HAP-1 (cell line): ENCODE data around the gene CDH1.
"Not testable (repeated sequence)": the region's sequence is repeated elsewhere in the genome, so short reads cannot be mapped to it uniquely, and the experiment has no call there.

Experiments used
- DNase-seq, 2 experiments: peaks; one replicate each; pipeline ENCODE4 v3.0.0-alpha.2; 2016 to 2020; ENCODE audit warnings: low spot score in 2 of 2
- H3K27me3 ChIP-seq: fragments of 250-450 bp; sonication (Bioruptor Pico); 2 replicates; pipeline ENCODE4 v1.5.1; 2020; ENCODE audit warnings: low read depth, mild to moderate bottlenecking, moderate library complexity
- H3K36me3 ChIP-seq: fragments of 250-450 bp; sonication (Bioruptor Pico); replicated peaks from 2 replicates; pipeline ENCODE4 v1.5.1; 2020; ENCODE audit warnings: mild to moderate bottlenecking
- H3K4me1 ChIP-seq: fragments of 250-450 bp; sonication (Bioruptor Pico); 2 replicates; pipeline ENCODE4 v1.5.1; 2020; ENCODE audit warnings: mild to moderate bottlenecking
- H3K4me3 ChIP-seq: fragments of 250-450 bp; sonication (Bioruptor Pico); 2 replicates; pipeline ENCODE4 v1.5.1; 2020; ENCODE audit warnings: mild to moderate bottlenecking, moderate library complexity
- H3K9me3 ChIP-seq: fragments of 250-450 bp; sonication (Bioruptor Pico); 2 replicates; pipeline ENCODE4 v1.5.1; 2020; ENCODE audit warnings: mild to moderate bottlenecking, moderate library complexity
- in situ Hi-C: fragments of 300-500 bp; cut with MboI; formaldehyde crosslinking; loops from 3 replicates; pipeline ENCODE4 v1.14.3; 2020; ENCODE audit warnings: low sequenced_read_pairs, inconsistent platforms, mixed read lengths

The CDH1 gene

DNA sequence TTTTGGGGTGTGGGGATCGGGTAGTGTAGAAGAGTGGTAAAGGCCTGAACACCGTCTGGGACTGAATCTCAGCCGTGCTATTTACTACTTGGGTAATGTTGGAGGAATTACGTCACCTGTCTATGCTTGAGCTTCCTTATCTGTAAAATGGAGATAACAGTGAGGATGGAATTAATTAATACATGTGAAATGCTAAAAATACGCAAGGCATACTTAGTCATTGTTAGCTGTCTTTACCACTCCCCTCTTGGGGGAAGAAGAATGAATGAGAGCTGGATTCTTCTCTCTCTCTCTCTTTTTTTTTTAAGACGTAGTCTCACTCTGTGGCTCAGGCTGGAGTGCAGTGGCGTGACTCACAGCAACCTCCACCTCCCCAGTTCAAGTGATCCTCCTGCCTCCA, 65.1 kb downstream of the CDH1 start:
- H3K4me1 ChIP-seq: 0 out of 2 replicates have a peak, but pooled peaks cover 2% of the 10 kb centered on the region
- H3K4me3 ChIP-seq: no peak overlapping the region
- H3K27me3 ChIP-seq: no peaks in the 10 kb centered on the region
- H3K9me3 ChIP-seq: no peaks in the 10 kb centered on the region
- no peak for DNase-seq
- no peaks in the 10 kb centered on the region for H3K36me3 ChIP-seq
- in situ Hi-C loops: no loop called here

DNA sequence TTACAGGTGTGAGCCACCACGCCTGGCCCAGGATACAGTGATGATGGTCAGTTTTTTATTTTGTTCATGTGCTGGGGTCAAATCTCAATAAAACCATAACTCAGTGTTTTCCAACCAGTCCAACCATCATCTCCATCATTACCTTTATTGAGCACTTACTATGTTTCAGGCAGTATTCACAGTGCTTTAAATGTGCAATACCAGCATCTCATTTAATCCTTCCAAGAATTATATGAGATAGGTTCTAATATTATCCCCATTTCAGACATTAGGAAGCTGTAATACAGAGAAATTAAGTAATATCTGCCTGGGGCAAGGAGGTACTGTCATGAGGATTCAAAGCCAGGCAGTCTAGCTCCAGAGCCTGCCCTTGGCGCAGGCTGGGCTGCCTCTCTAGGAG, 69.3 kb downstream of the CDH1 start:
- in situ Hi-C loops: no loop called here
- H3K9me3 ChIP-seq: no peaks in the 10 kb centered on the region
- no peak for DNase-seq
- H3K36me3 ChIP-seq: no peaks in the 10 kb centered on the region
- H3K4me1 ChIP-seq: no peaks in the 10 kb centered on the region
- H3K4me3 ChIP-seq: no peak overlapping the region
- no peaks in the 10 kb centered on the region for H3K27me3 ChIP-seq

DNA sequence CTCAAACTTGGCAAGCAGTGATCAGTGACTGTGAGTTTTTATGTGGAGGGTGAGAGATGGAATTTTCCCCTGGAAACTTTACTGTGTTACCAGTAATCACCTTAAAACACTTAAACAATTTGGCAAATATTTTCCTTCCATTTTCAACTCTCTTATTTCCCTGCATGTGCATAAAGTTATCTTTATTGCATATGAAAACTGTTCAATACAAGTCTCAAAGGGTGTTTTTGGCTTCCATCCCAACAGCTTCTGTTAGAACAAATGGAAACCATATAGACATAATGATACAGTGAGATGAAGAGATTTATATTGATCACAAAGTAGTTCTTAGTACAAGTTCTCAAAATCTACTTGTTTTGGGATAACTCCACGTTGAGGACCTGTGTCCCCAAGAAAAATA, 69.9 kb downstream of the CDH1 start:
- in situ Hi-C loops: no loop called here

GRCh38 chr16:68814516-68814915, 77.4 kb downstream of the CDH1 start:
- in situ Hi-C loops: no loop called here
- DNase-seq: no peak
- H3K36me3 ChIP-seq: no peaks in the 10 kb centered on the region

More for the DNA sequence above, 69.9 kb downstream of the CDH1 start:
- Histone ChIP-seq H3K27me3 (no peaks in the 10 kb centered on the region), H3K9me3 (no peaks in the 10 kb centered on the region), H3K36me3 (no peaks in the 10 kb centered on the region), H3K4me1 (no peaks in the 10 kb centered on the region), H3K4me3 (no peak overlapping the region)
- DNase-seq: no peak

GRCh38 chr16:68823401-68824135, 86.5 kb downstream of the CDH1 start:
- Histone ChIP-seq H3K4me1 (no peaks in the 10 kb centered on the region), H3K27me3 (no peaks in the 10 kb centered on the region), H3K4me3 (no peak overlapping the region), H3K9me3 (no peaks in the 10 kb centered on the region), H3K36me3 (no peaks in the 10 kb centered on the region)
- no peak for DNase-seq
- in situ Hi-C loops: no loop called here

More at GRCh38 chr16:68814516-68814915, 77.4 kb downstream of the CDH1 start:
- Histone ChIP-seq H3K27me3 (no peaks in the 10 kb centered on the region), H3K4me1 (no peaks in the 10 kb centered on the region), H3K4me3 (no peak overlapping the region), H3K9me3 (no peaks in the 10 kb centered on the region)

GRCh38 chr16:68825427-68825826, 88.3 kb downstream of the CDH1 start:
- in situ Hi-C loops: no loop called here
- Histone ChIP-seq H3K36me3 (no peaks in the 10 kb centered on the region), H3K4me3 (no peak overlapping the region), H3K27me3 (no peaks in the 10 kb centered on the region), H3K4me1 (no peaks in the 10 kb centered on the region), H3K9me3 (no peaks in the 10 kb centered on the region)
- DNase-seq: no peak

DNA sequence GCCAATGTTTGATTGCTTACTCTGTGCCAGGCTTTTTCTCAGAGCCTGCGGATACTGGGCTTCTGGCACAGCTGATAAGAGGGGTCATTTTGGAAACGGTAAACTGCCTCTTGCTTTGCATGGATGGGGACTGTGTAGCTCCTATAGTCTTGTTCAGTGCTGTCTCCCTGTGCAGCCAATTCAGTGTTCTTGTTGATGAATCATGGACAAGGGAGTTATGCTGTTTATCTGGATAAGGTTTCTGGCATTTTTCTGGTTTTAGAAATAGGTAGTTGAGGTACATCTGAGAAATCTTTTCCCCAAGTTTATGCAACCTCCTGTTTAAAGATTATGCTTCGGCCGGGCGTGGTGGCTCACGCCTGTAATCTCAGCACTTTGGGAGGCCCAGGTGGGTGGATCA, 89.6 kb downstream of the CDH1 start:
- Histone ChIP-seq H3K4me1 (no peaks in the 10 kb centered on the region), H3K9me3 (no peaks in the 10 kb centered on the region), H3K4me3 (no peak overlapping the region), H3K36me3 (no peaks in the 10 kb centered on the region), H3K27me3 (no peaks in the 10 kb centered on the region)
- no peak for DNase-seq
- in situ Hi-C loops: no loop called here

DNA sequence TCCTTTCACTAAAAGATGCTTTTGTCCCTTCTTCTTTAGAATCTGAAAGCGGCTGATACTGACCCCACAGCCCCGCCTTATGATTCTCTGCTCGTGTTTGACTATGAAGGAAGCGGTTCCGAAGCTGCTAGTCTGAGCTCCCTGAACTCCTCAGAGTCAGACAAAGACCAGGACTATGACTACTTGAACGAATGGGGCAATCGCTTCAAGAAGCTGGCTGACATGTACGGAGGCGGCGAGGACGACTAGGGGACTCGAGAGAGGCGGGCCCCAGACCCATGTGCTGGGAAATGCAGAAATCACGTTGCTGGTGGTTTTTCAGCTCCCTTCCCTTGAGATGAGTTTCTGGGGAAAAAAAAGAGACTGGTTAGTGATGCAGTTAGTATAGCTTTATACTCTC, 96.2 kb downstream of the CDH1 start:
- Histone ChIP-seq H3K36me3 (no peaks in the 10 kb centered on the region), H3K4me1 (no peaks in the 10 kb centered on the region), H3K9me3 (no peaks in the 10 kb centered on the region), H3K27me3 (no peaks in the 10 kb centered on the region), H3K4me3 (no peak overlapping the region)
- no peak for DNase-seq
- in situ Hi-C loops: no loop called here

DNA sequence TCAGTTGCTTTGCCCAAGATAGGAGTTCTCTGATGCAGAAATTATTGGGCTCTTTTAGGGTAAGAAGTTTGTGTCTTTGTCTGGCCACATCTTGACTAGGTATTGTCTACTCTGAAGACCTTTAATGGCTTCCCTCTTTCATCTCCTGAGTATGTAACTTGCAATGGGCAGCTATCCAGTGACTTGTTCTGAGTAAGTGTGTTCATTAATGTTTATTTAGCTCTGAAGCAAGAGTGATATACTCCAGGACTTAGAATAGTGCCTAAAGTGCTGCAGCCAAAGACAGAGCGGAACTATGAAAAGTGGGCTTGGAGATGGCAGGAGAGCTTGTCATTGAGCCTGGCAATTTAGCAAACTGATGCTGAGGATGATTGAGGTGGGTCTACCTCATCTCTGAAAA, 97.5 kb downstream of the CDH1 start:
- DNase-seq: no peak
- Histone ChIP-seq H3K36me3 (no peaks in the 10 kb centered on the region), H3K4me1 (no peaks in the 10 kb centered on the region), H3K9me3 (no peaks in the 10 kb centered on the region), H3K4me3 (no peak overlapping the region), H3K27me3 (no peaks in the 10 kb centered on the region)
- in situ Hi-C loops: no loop called here

- Histone ChIP-seq H3K4me3 (no peak overlapping the region), H3K36me3 (no peaks in the 10 kb centered on the region), H3K27me3 (no peaks in the 10 kb centered on the region), H3K4me1 (no peaks in the 10 kb centered on the region), H3K9me3 (no peaks in the 10 kb centered on the region)
- DNase-seq: no peak
- in situ Hi-C loops: no loop called here
Observed at GRCh38 chr16:68835970-68836369, 98.9 kb downstream of the CDH1 start.

DNA sequence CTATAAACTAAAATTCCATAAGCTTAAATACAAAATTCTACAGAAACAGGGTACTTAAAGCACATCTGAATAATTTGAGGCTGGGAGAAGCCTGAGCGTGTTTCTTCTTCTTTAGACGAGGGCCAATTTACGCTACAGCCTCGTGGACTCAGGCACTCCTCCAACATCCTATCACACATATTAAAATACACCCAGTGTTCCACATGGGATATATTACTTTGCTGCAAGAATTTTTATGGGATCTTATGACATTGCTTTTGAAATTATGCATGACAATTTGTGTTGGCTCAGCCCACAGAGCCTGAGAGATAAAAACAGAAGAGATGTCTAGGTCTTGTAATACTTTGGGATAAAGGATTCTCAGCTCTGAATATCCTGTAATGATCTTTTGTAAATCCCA, 102.7 kb downstream of the CDH1 start:
- peaks cover 7% of the 10 kb centered on the region for H3K4me1 ChIP-seq
- no peak for DNase-seq
- in situ Hi-C loops: no loop called here
- H3K36me3 ChIP-seq: no peaks in the 10 kb centered on the region
- H3K27me3 ChIP-seq: no peaks in the 10 kb centered on the region
- H3K4me3 ChIP-seq: no peak overlapping the region
- no peaks in the 10 kb centered on the region for H3K9me3 ChIP-seq

DNA sequence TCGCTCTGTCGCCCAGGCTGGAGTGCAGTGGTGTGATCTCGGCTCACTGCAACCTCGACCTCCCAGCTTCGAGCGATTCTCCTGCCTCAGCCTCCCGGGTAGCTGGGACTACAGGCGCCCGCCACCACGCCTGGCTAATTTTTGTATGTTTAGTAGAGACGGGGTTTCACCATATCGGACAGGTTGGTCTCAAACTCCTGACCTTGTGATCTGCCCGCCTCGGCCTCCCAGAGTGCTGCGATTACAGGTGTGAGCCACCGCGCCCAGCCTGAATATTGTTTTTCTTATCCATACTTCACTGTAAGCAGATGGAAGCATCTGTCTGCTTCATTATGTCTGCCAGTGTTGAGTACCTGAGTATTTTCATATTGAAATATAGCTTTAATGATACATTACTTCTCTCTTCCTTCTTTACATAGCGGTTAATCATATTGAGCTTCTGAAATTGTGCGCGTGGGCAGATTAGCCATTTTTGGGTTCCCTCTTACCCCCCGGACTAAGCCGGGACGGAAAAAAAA, 105.9 kb downstream of the CDH1 start:
- H3K4me1 ChIP-seq: peaks cover 10% of the 10 kb centered on the region
- H3K9me3 ChIP-seq, H3K36me3 ChIP-seq, H3K27me3 ChIP-seq, DNase-seq, in situ Hi-C loops: not testable (repeated sequence)
- H3K4me3 ChIP-seq: peak overlapping the region; percentile 92

DNA sequence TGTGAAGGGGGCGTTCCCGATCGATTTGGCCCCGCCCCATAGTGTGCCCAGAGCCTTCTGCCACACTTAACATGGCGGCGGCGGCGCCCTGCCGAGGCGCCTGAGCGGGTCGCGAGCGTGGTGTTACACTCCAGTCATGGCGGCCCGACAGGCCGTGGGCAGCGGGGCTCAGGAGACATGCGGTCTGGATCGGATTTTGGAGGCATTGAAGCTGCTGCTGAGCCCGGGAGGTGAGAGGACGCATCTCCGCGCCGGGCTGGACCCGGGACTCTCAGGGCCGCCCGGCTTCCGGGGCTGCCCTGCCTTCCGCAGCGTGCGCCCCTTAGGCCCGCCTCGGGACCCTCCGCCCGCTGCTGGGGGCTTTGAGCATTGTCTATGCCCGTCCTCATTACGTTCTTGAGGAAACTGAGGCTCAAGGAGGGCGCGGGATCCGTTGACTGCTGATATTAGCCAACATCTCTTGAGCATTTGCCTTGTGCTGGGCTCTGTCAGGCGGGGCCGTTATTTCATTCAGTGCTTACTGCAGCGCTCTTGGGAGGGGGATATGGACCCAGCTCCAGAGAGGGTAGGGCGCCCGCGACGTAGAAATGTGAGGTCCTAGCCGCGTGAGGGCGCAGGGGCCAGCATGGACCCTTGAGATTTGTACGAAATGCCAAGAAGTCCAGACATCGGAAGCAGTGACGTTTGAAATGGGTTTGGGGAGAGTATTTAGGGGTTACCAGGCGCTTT, 106.6 kb downstream of the CDH1 start, which contains the start of gene TANGO6:
Gene TANGO6, plus strand, starts transcription at position 50 of the 729 bp plus-strand sequence. Its CDS starts 87 bp downstream, at position 137.
- Histone ChIP-seq H3K27me3 (no peaks in the 10 kb centered on the region), H3K9me3 (no peaks in the 10 kb centered on the region), H3K4me3 (peak within 1 kb of the TSS; percentile 92), H3K36me3 (no peaks in the 10 kb centered on the region), H3K4me1 (peaks cover 10% of the 10 kb centered on the region)
- peak; percentile 86 to 91 for DNase-seq
- in situ Hi-C loops: no loop called here

DNA sequence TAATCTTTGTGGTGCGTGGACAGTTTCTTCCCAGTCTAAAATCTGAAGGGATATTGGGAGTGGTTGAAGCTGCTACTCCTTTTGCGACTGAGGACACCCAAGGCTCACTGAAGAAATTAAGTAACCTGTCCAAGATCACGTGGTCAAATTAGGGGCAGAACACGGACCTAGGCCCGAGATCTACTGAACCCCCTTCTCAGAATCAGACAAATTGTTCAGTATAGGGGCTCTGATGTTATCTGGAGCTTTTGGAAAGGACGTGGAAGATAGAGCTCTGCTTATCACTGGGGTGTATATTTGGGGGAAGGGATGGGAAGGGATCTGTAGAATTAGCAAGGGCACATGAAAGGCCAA, 107.1 kb downstream of the CDH1 start:
- Histone ChIP-seq H3K4me1 (peaks cover 10% of the 10 kb centered on the region), H3K9me3 (no peaks in the 10 kb centered on the region), H3K4me3 (peak overlapping the region; percentile 92), H3K36me3 (no peaks in the 10 kb centered on the region), H3K27me3 (no peaks in the 10 kb centered on the region)
- in situ Hi-C loops: no loop called here
- peak in 1 of 2 experiments; percentile 12 for DNase-seq
